Measurements from ENCODE around the gene MPZL3.

Gene MPZL3

GRCh38 chr11:118217575-118217974 is 34.6 kb downstream of the MPZL3 start:
- Histone ChIP-seq H3K4me1 (ENCODE audit: insufficient read depth, low read length) (peaks cover 16% of the 10 kb centered on the region), H3K36me3 (ENCODE audit: insufficient read depth, low read length) (no peaks in the 10 kb centered on the region), H3K9ac (ENCODE audit: low read depth, low read length) (no peak overlapping the region), H3K9me3 (ENCODE audit: control insufficient read depth, insufficient read depth, low read length) (no peaks in the 10 kb centered on the region)

DNA sequence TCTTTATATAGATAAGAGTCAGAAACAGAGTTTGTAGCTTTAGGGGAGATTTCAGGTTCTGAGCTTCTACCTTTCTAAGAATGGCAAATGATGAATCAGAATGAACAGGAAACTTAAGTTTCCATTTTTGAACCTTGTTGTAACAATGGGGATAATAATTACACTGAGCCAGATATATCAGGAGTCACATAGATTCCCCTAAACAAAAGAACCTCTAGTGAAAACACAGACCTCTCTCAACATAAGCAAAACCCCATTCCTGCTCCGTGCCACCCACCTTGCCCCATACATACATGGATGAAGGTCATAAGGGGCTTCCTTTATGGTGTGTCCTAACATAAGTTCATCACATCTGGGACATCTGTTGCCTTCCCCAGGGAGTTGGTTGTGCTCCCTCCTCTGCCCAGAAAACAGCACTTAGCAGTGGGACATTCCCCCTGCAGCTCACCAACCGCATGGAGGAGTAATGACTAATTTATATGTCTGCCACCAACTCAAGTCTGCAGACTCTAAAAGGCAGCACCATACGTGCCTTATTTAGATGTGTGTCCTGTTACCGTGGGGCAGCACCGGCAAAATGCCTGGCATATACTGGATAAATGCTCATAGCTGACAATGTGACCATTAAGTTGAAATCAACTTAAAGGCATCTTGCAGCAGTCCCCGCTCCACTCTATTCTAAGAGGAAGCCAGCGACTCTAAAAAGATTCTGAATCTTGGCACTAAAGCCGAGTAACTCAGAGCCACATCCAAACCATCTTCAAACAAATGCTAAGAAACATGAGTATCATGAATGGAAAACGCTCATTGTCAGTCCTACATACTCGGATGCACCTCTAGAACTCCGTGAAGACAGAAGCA is 35.3 kb downstream of the MPZL3 start:
- H3K4me1 ChIP-seq (ENCODE audit: insufficient read depth, low read length) = peaks cover 22% of the 10 kb centered on the region
- H3K36me3 ChIP-seq (ENCODE audit: insufficient read depth, low read length) = no peaks in the 10 kb centered on the region
- no peak overlapping the region for H3K9ac ChIP-seq (ENCODE audit: low read depth, low read length)
- no peaks in the 10 kb centered on the region for H3K9me3 ChIP-seq (ENCODE audit: control insufficient read depth, insufficient read depth, low read length)

DNA sequence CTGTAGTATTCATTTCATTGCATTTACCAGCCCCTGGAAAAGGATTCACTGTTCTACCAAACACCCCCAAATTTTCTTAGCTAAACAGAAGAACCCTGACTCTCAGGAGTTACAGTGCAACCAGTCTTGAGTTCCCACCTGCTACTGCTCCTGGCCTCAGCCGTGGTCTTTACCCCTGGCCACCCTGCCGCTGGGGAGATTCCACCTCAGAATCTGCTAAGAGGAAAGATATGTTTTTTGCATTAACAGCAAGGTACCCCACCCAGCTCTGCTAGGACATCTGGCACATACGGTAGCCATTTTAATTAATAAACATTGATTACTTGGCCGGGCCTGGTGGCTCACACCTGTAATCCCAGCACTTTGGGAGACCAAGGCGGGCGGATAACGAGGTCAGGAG is 36.4 kb downstream of the MPZL3 start:
- Histone ChIP-seq H3K9me3 (ENCODE audit: control insufficient read depth, insufficient read depth, low read length) (no peaks in the 10 kb centered on the region), H3K36me3 (ENCODE audit: insufficient read depth, low read length) (no peaks in the 10 kb centered on the region), H3K9ac (ENCODE audit: low read depth, low read length) (no peak overlapping the region), H3K4me1 (ENCODE audit: insufficient read depth, low read length) (peaks cover 29% of the 10 kb centered on the region)

DNA sequence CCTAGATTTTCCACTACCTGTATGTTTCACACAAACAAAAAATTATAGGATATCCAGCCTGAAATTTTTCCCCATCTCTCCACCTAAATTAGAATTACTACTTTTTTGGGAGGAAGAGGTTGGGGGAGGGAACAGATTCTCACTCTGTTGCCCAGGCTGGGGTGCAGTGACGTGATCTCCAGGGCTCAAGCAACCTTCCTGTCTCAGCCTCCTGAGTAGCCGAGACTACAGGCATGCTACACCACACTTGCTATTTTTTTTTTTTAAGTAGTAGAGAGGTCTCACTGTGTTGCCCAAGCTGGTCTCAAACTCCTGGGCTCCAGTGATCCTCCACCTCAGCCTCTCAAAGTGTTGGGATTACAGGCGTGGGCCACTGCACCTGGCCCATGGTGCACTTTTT is 36.9 kb downstream of the MPZL3 start:
- Histone ChIP-seq H3K36me3 (ENCODE audit: insufficient read depth, low read length) (no peaks in the 10 kb centered on the region), H3K9me3 (ENCODE audit: control insufficient read depth, insufficient read depth, low read length) (no peaks in the 10 kb centered on the region), H3K4me1 (ENCODE audit: insufficient read depth, low read length) (peaks cover 34% of the 10 kb centered on the region), H3K9ac (ENCODE audit: low read depth, low read length) (no peak overlapping the region)

DNA sequence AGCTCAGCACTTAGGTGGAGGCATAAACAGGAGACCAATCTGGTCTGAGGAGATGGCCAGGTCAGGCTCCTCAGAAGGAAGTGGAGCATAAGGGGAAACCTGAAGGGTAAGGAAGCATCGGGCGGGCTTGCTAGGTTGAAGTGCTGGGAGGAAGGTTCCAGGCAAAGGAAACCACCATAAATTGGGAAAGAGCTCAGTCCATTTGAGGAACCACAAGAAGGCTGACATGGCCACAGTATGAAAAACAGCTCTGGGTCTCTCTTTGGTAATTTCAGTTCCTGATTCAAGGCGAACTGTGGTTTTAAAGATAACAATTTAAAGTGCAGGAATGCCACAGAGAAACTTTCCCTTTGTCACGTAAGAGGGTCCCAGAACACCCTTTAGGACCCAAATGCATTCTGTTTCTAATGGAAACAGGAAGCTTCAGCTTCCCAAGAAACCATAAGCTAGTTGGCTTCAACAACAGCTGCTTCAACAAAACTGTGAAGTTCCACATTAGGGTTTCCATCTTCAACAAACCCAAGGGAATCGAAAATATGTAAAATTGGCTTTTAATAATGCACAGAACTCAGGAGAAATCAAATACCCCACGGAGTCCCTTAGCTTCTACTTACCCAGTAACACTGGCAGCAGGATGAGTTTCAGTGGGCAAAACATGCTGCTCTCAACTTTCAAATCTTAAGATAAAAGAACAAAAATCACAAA is 37.8 kb downstream of the MPZL3 start:
- Histone ChIP-seq H3K4me1 (ENCODE audit: insufficient read depth, low read length) (peaks cover 35% of the 10 kb centered on the region), H3K36me3 (ENCODE audit: insufficient read depth, low read length) (no peaks in the 10 kb centered on the region), H3K9me3 (ENCODE audit: control insufficient read depth, insufficient read depth, low read length) (no peaks in the 10 kb centered on the region), H3K9ac (ENCODE audit: low read depth, low read length) (no peak overlapping the region)

DNA sequence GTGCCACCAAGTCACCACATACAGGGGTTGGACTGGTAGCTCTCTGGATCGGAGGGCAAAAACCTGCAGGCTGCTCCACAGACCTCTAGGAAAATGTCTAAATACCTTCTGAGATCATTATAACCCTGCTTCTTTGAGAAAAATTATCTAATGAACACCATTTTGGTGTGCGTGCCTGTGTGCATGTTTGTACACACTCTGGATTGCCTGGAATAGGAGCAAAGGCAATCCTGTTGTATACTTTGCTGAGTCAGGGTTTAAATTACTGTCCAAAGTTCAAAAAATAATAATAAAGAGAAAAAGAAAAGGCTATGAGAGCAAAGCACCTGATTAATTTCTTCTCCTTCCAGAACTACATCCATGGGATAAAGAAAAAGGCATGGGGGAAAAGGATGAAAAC is 38.4 kb downstream of the MPZL3 start:
- no peak overlapping the region for H3K9ac ChIP-seq (ENCODE audit: low read depth, low read length)
- no peaks in the 10 kb centered on the region for H3K9me3 ChIP-seq (ENCODE audit: control insufficient read depth, insufficient read depth, low read length)
- peaks cover 35% of the 10 kb centered on the region for H3K4me1 ChIP-seq (ENCODE audit: insufficient read depth, low read length)
- no peaks in the 10 kb centered on the region for H3K36me3 ChIP-seq (ENCODE audit: insufficient read depth, low read length)

- no peaks in the 10 kb centered on the region for H3K9me3 ChIP-seq (ENCODE audit: control insufficient read depth, insufficient read depth, low read length)
- H3K4me1 ChIP-seq (ENCODE audit: insufficient read depth, low read length) = peaks cover 35% of the 10 kb centered on the region
- H3K36me3 ChIP-seq (ENCODE audit: insufficient read depth, low read length) = no peaks in the 10 kb centered on the region
- no peak overlapping the region for H3K9ac ChIP-seq (ENCODE audit: low read depth, low read length)
These were observed 39.0 kb downstream of the MPZL3 start for GRCh38 chr11:118213201-118213600.

- Histone ChIP-seq H3K36me3 (ENCODE audit: insufficient read depth, low read length) (no peaks in the 10 kb centered on the region), H3K9ac (ENCODE audit: low read depth, low read length) (no peak overlapping the region), H3K4me1 (ENCODE audit: insufficient read depth, low read length) (peaks cover 35% of the 10 kb centered on the region), H3K9me3 (ENCODE audit: control insufficient read depth, insufficient read depth, low read length) (no peaks in the 10 kb centered on the region)
These were observed 39.4 kb downstream of the MPZL3 start for GRCh38 chr11:118212781-118213191.

GRCh38 chr11:118212131-118212725 is 39.9 kb downstream of the MPZL3 start:
- H3K9me3 ChIP-seq (ENCODE audit: control insufficient read depth, insufficient read depth, low read length) = no peaks in the 10 kb centered on the region
- H3K4me1 ChIP-seq (ENCODE audit: insufficient read depth, low read length) = peaks cover 35% of the 10 kb centered on the region
- no peaks in the 10 kb centered on the region for H3K36me3 ChIP-seq (ENCODE audit: insufficient read depth, low read length)
- no peak overlapping the region for H3K9ac ChIP-seq (ENCODE audit: low read depth, low read length)

DNA sequence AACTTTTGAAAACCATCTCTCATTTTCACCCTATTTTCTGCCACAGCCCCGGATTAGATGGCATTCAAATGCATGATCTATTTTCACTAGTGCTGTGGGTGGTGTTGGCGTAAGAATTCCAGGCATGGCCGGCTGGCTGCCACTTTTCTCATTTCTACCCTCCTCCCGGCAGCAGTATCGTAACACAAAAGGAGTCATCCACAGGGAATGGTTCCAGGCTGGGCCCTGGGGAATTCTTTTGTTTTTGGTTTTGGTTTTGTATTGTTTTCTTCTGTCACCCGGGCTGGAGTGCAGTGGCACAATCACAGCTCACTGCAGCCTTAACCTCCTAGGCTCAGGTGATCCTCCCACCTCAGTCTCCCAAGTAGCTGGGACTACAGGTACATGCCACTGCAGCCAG is 41.2 kb downstream of the MPZL3 start:
- no peaks in the 10 kb centered on the region for H3K36me3 ChIP-seq (ENCODE audit: insufficient read depth, low read length)
- no peak overlapping the region for H3K9ac ChIP-seq (ENCODE audit: low read depth, low read length)
- H3K9me3 ChIP-seq (ENCODE audit: control insufficient read depth, insufficient read depth, low read length) = no peaks in the 10 kb centered on the region
- peaks cover 32% of the 10 kb centered on the region for H3K4me1 ChIP-seq (ENCODE audit: insufficient read depth, low read length)

DNA sequence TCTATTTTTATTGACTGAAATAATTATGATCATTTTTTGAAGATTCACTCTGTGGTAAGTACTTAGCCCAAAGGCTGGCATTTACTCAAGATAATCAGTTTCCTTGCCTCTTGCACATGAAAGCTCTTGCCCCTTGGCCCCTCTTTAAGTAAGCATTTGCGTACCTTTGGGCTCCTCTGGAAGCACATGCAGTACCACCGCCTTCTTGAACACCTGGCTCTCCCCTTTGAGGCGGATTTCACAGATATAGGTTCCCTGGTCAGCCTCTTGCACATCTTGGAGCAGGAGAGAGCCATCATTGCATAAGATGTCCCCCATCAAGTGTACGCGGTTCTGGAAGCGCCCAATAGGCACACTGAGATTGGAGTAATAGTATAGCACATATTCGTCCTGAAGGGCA is 41.8 kb downstream of the MPZL3 start:
- H3K9ac ChIP-seq (ENCODE audit: low read depth, low read length) = no peak overlapping the region
- peaks cover 32% of the 10 kb centered on the region for H3K4me1 ChIP-seq (ENCODE audit: insufficient read depth, low read length)
- H3K36me3 ChIP-seq (ENCODE audit: insufficient read depth, low read length) = no peaks in the 10 kb centered on the region
- H3K9me3 ChIP-seq (ENCODE audit: control insufficient read depth, insufficient read depth, low read length) = no peaks in the 10 kb centered on the region

DNA sequence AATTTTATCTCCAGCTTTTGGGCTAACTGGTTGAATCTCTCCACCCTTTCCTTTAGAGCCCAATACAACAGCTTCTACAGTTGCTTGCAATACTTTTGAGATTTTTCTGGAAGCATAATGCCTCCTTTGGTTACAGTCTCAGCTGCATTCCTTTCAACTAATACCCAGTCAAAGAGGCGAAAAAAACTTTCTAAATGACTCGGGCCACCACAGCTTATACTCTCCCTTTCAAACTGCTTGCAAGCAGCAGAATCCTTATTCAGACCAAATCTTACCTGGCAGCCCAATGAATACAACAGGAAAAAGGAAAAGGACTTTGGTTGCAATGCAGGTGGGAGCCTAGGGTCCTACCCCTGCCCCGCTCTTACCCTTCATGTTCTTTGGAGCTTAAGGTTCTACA is 43.1 kb downstream of the MPZL3 start:
- Histone ChIP-seq H3K9ac (ENCODE audit: low read depth, low read length) (no peak overlapping the region), H3K4me1 (ENCODE audit: insufficient read depth, low read length) (peaks cover 31% of the 10 kb centered on the region), H3K36me3 (ENCODE audit: insufficient read depth, low read length) (no peaks in the 10 kb centered on the region), H3K9me3 (ENCODE audit: control insufficient read depth, insufficient read depth, low read length) (no peaks in the 10 kb centered on the region)

DNA sequence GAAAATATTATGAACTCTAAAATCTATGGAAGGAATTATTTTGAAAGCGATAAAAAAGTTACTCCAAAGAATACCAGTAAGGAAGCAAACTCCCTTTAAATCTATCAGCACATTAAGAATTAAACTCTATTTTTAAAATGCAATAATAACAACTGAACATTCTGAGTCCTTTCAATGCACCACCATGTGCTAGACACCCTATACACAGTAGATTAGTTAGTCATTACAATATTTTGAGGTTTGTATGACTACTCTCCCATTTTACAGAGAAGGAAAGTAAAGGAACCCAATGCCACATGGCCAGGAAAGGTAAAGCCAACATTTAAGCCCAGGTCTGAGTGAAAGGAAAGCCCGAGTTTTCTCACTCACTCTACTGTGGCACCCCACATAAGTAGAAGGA is 45.1 kb downstream of the MPZL3 start:
- no peaks in the 10 kb centered on the region for H3K9me3 ChIP-seq (ENCODE audit: control insufficient read depth, insufficient read depth, low read length)
- no peak overlapping the region for H3K9ac ChIP-seq (ENCODE audit: low read depth, low read length)
- no peaks in the 10 kb centered on the region for H3K36me3 ChIP-seq (ENCODE audit: insufficient read depth, low read length)
- peaks cover 14% of the 10 kb centered on the region for H3K4me1 ChIP-seq (ENCODE audit: insufficient read depth, low read length)

DNA sequence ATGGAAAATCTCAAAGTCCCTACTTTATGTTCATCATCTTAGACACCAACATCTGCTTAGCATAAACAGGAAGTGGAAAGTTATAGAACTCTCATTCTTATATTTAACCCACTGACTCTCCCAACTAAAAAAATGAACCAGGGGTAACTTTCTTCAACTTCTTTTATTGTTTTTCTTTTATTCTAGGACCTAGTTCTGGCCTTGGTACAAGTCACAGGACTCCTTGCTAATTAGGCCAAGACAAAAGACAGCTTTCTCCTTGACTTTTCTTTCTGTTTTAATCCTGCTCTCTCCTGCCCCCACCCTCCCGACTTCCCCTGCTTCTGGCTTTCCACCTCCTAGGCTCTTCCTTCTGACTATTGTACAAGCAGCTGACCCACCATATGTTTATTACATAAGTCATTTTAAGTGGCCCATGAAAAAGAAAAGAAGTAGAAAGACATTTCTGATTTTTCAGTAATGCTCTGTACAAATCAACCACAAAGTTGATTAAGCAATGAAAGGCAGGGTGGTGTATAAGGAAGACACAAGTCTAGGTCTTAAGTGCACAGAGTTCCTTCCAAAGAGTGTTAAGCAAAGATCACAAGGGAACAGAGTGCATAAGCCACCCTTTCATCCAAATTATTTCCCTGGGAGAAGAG is 45.7 kb downstream of the MPZL3 start:
- H3K9ac ChIP-seq (ENCODE audit: low read depth, low read length) = no peak overlapping the region
- no peaks in the 10 kb centered on the region for H3K9me3 ChIP-seq (ENCODE audit: control insufficient read depth, insufficient read depth, low read length)
- no peaks in the 10 kb centered on the region for H3K36me3 ChIP-seq (ENCODE audit: insufficient read depth, low read length)
- peaks cover 10% of the 10 kb centered on the region for H3K4me1 ChIP-seq (ENCODE audit: insufficient read depth, low read length)

Data from ES-I3 (cell line).